GM21447 (cell line): ENCODE results near the gene SOCS7.
A peak's percentile ranks its signal among the peaks of the same experiment; 100 is the strongest.

ENCODE experiments used
- ATAC-seq: cut with Tn5 transposase; IDR thresholded peaks from one replicate; pipeline ENCODE4 v1.9.1; 2021; ENCODE audit not compliant: unreplicated experiment

SOCS7 gene

GRCh38 chr17:38361694-38362465 lies 10.2 kb downstream of the SOCS7 start:
- ATAC-seq, result no peak

GRCh38 chr17:38363016-38363415 lies 11.4 kb downstream of the SOCS7 start:
- no peak for ATAC-seq

- no peak for ATAC-seq
These were observed 13.1 kb downstream of the SOCS7 start for GRCh38 chr17:38364741-38365140.

GRCh38 chr17:38369124-38369886 lies 17.7 kb downstream of the SOCS7 start:
- ATAC-seq, result no peak

- no peak for ATAC-seq
These were observed 27.8 kb downstream of the SOCS7 start for GRCh38 chr17:38379448-38379847.

GRCh38 chr17:38395090-38395489 lies 43.4 kb downstream of the SOCS7 start:
- no peak for ATAC-seq

- ATAC-seq, result no peak
These were observed 45.6 kb downstream of the SOCS7 start for GRCh38 chr17:38397227-38397626.

- ATAC-seq, result no peak
These were observed 48.6 kb downstream of the SOCS7 start for GRCh38 chr17:38400286-38400685.

- ATAC-seq, result no peak
These were observed 49.8 kb downstream of the SOCS7 start for GRCh38 chr17:38401459-38401858.

GRCh38 chr17:38402897-38403296 lies 51.3 kb downstream of the SOCS7 start:
- no peak for ATAC-seq

- ATAC-seq, result no peak
These were observed 51.8 kb downstream of the SOCS7 start for GRCh38 chr17:38403491-38403890.

- no peak for ATAC-seq
These were observed 52.7 kb downstream of the SOCS7 start for GRCh38 chr17:38404174-38404943.

GRCh38 chr17:38405654-38406053 lies 54.0 kb downstream of the SOCS7 start:
- no peak for ATAC-seq

- no peak for ATAC-seq
These were observed 58.6 kb downstream of the SOCS7 start for GRCh38 chr17:38410201-38410600.

GRCh38 chr17:38415250-38416194 lies 63.9 kb downstream of the SOCS7 start:
- peak; percentile 48 for ATAC-seq

GRCh38 chr17:38416840-38417209 lies 65.2 kb downstream of the SOCS7 start:
- ATAC-seq, result no peak

- ATAC-seq, result no peak
These were observed 65.7 kb downstream of the SOCS7 start for GRCh38 chr17:38417210-38417951.

GRCh38 chr17:38418062-38418692 lies 66.5 kb downstream of the SOCS7 start:
- no peak for ATAC-seq
